AG08396 (cell line): Measurements from ENCODE around the gene TMEM131L.
"Not testable (repeated sequence)": the region's sequence is repeated elsewhere in the genome, so short reads cannot be mapped to it uniquely, and the experiment has no call there.

Source experiments
- DNase-seq: peaks from one replicate; pipeline ENCODE4 v3.0.0; 2012; ENCODE audit warnings: low spot score, mixed read lengths

Gene TMEM131L

DNA sequence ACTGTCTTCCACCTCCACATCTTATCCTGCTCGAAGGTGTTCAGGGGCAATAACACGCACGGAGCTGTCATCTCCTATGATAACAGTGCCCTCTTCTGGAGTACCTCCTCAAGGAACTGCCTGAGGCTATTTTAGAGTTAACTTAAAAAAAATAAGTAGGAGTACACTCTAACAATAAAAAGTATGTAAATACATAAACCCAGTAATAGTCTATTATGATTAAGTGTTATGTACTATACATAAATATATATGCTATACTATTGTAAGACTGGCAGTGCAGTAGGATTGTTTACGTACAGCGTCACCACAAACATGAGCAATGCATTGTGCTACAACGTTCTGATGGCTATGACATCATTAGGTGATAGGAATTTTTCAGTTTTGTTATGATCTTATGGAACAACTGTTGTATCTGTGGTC lies 183.4 kb downstream of the TMEM131L start:
- DNase-seq = no peak

DNA sequence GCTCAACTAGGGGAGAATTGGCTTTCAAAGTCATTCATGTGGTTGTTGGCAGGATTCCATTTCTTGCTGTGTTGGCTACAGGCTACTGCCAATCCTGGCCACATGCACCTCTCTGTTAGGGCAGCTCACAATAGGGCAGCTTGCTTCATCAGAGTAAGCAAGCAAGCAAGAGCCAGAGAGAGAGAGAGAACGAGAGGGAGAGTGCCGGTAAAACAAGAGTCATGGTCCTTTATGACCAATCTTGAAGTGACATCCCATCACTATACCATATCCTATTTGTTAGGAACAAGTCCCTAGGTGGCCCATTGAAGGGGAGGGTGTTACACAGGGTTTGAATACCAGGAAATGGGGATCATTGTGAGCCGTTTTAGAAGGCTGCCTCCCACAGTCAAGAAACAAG lies 185.0 kb downstream of the TMEM131L start:
- DNase-seq = no peak

DNA sequence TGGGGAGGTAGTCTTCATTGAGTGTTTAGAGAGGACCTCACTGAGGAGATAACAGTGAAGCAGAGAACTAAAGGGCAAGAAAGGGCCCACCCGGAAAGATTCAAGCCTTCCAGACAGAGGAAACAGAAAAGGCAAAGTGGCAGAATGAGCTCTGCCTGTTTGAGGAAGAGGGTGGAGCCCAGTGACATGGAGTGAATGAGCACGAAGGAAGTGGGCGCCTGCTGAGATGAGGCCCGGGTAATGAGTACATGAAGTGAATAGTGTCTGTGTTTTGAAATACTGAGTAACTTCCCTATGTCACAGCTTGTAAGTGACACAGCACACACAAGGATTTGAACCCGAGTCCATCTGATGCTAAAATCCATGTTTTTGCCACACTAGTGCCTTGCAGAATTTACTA lies 185.4 kb downstream of the TMEM131L start:
- no peak for DNase-seq

DNA sequence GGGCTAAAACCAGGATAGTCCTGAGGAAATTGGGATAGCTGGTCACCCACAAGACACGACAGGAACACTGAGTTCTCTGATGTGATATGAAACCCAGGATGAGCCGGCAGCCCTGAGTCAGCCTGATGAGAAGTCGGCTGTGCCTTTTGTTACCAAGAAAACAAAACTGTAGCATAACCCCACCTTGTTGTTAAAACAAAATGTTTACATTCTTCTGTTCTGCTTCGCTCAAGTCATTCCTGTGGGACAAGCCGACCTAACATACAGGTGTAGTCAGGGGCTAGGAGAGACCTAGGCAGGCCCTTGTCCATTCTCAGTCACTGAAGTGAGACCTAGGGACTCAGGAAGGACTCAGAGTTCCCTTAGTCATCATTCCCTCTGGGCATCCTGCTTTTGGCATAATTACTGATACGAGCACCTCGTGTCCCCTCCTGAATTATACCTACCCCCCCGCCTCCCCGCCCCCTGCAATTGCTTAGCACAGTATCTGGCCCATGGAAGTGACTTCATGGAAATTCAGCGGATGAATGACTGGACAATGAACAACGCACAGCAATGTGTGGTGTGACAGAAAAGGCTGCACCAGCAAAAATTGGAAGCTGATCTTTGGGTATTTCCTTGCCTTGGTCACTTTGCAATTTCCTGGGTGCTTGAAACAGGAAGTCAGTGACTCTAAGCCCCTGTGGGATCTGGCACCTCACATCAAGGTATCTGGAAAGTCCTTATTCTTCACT lies 186.1 kb downstream of the TMEM131L start:
- DNase-seq = no peak

DNA sequence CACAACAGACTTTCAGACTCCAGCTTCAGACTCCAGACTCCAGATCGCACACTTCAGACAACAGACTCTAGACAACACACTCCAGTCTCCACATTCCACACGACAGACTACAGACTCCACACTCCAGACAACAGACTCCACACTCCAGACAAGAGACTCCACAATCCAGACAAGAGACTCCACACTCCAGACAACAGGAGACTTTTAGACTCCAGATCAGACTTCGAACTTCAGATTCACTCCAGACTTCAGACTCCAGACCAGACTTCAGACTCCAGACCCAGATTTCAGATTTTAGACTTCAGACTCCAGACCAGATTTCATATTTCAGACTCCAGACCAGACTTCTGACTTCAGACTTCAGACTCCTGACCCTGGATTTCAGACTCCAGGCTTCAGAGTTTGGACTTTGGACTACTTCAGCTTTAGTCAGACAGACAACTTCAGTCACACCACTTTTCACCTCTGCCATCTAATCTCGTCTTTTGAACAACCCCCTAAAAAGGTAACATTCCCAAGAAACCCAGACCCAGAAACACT lies 188.9 kb downstream of the TMEM131L start:
- DNase-seq = no peak

DNA sequence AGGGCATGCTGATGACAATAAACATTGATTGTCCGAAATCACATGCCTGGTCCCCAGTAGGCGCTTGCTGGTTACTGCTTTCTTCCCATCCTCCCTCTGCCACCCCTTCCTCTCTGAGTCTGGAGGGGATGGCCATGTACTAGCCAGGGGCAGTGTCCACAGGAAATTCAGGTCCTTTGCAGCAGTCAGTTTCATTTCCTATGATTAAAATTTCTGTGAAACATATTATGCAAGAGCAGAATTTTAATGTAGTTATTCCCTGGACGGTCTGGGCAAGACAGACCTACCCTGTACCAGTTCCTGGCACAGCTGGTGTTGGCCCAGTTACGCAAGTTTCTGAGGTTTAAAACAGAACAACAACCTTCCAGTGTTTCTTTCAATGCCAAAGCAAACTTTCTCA lies 189.8 kb downstream of the TMEM131L start:
- DNase-seq = no peak

DNA sequence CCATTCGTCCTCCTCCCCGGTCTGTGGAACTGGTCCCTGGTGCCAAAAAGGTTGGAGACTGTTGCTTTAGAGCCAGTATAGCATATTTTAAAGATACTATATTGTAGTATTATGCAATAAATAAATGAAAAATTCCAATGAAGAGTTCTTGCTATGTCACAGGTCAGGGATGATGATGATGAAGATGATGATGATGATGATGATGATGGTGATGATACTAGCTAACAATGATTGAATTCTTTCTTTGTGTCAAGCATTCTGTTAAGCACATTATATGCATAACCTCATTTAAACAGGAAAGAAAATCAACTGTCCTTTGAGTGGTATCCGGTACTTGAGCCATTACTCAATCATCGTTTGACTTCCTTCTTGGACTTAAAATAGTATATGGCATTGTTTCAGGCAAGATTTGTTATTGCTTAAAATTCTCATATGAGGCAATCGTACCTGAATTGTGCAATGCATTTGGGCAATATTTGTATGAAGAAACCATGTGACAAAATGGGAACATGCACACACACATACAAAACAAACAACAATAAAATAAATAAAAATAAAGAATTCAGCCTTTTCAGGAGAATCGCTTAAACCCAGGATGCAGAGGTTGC lies 195.2 kb downstream of the TMEM131L start:
- DNase-seq = no peak

DNA sequence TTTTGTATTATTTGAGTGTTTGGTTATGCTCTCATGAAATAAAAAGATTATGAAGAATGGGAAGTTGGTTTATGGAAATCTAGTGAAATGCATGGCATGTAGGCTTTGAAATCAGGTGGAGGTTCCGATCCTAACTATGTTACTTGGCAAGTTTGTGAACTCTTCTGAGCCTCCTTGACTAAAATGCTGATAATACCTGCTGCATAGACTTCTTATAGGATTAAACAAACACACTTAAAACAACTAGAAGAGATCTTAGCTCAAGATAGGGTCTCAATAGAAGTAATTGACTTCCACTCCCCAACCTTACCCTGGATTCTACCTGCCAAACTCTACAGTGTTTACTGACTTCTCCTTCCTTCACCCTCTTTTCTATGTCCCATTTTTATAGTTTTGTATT lies 195.7 kb downstream of the TMEM131L start:
- no peak for DNase-seq

DNA sequence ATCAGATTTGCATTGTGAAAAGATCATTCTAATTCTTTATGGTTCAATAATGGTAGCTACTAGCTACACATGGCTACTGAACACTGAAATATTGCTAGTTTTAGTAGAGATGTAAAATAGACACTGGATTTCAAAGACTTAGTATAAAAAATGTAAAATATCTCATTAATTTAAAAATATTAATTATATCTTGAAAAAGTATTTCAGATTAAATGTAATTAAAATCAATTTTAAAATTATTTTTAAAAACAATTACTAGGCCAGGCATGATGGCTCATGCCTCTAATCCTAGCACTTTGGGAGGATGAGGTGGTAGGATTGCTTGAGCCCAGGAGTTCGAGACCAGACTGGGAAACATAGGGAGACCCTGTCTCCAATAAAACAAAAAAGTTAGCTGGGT lies 197.5 kb downstream of the TMEM131L start:
- DNase-seq = no peak

DNA sequence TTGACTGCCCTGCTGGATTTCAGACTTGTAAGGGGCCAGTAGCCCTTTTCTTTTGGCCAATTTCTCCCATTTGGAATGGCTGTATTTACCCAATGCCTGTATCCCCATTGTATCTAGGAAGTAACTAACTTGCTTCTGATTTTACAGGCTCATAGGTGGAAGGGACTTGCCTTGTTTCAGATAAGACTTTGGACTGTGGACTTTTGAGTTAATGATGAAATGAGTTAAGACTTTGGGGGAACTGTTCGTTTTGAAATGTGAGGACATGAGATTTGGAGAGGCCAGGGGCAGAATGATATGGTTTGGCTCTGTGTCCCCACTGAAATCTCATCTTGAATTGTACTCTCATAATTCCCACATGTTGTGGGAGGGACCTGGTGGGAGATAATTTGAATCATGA lies 200.3 kb downstream of the TMEM131L start:
- DNase-seq = not testable (repeated sequence)

DNA sequence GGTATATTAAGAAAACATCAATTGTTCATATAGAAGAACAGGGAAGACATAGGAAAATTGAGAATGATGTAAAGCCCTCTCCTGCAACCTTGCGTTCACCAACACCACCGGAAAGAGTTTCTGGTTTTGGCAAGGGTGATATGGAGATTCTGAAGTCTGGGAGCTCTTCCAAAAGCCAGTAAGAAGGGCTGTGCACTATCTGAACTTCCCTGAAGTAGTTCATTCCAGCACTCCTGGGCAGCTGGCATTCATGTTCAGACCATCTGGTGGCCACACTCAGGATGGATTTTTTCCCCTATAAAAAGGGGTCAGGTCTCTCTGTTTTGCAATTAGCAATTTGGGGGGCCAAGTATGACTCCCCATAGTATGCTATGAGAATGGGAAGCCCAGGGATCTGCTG lies 202.5 kb downstream of the TMEM131L start:
- DNase-seq = no peak

DNA sequence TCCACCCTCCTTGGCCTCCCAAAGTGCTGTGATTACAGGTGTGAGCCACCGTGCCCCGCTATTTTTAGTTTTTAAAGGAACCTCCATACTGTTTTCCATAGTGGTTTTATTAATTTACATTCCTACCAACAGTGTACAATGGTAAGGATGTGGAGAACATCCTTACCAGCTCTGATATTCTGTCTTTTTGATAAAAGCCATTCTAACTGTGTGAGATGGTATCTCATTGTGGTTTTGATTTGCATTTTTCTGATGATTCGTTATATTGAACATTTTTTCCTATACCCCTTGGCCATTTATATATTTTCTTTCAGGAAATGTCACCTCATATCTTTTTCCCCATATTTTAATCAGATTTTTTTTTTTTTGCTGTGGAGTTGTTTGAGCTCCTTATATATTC lies 203.7 kb downstream of the TMEM131L start:
- no peak for DNase-seq

DNA sequence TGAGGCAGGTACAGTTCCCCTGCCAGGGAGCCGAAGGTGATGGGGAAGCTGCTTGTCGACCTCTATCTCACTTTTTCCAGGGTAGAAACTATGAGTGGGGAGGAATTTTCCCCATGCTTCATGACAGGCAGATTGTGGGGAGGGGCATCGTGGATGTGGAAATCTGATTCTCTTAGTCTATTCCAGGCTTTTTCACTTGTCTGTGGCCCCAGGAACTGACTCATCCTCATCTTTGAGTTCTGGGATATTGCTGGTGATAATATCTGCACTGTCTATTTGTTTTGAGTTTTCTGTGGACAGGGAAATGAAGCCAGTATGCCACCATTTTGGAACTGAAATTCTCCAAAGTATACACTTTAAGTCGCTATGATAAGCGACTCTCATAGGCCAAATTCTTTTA lies 210.3 kb downstream of the TMEM131L start:
- DNase-seq = no peak

DNA sequence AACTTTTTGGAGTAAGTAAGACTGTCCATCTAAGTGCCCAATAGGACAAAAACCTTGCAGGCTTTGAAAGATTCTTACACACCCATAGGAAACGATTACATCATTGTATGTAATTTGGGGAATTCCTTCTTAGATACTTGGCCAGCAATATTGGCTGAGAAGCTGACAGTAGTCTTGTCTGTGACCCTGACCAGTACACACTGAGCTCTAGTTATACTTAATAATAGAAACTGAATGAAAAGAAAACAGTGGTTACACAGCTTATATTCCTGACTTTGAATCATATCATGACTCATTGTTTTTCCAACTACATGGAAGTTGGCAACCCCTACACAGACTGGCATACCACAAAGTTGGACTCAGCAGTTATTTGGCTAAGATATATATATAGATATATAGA lies 210.8 kb downstream of the TMEM131L start:
- DNase-seq = peak; percentile 55

DNA sequence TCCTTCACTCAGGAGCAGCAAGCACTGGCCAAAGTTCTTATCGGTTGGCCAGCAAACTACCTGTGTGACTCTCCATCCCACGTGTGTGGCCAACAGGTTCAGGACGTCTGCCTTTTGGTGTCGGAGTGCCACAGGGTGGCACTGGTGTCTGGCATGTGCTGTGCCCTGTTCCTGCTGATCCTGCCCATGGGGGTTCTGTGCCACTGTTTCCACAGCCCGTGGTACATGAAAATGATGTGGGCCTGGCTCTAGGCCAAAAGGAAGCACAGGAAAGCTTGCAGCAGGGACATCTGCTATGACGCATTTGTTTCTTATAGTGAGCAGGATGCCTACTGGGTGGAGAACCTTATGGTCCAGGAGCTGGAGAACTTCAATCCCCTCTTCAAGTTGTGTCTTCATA lies 213.3 kb downstream of the TMEM131L start:
- DNase-seq = no peak

DNA sequence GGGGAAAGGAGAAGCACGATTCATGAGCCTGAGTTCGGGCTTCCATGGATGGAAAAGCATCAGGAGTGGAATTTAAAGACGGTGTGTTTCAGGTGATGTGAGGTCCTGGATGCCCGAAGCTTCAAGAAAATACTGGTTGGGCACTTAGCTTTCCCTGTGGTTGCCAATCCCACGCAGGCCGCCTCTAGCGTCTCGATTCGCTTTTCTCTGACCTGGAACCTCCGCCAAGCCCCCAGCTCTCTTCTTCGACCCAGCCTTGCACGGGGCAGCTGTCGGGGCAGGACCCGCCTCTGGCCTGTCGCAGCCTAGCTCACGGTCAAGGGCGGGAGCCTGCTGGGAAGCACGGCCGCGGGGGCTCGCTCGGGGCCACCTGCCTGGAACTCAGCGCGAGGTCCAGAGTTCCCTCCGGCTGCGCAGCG lies 217.6 kb downstream of the TMEM131L start:
- no peak for DNase-seq

DNA sequence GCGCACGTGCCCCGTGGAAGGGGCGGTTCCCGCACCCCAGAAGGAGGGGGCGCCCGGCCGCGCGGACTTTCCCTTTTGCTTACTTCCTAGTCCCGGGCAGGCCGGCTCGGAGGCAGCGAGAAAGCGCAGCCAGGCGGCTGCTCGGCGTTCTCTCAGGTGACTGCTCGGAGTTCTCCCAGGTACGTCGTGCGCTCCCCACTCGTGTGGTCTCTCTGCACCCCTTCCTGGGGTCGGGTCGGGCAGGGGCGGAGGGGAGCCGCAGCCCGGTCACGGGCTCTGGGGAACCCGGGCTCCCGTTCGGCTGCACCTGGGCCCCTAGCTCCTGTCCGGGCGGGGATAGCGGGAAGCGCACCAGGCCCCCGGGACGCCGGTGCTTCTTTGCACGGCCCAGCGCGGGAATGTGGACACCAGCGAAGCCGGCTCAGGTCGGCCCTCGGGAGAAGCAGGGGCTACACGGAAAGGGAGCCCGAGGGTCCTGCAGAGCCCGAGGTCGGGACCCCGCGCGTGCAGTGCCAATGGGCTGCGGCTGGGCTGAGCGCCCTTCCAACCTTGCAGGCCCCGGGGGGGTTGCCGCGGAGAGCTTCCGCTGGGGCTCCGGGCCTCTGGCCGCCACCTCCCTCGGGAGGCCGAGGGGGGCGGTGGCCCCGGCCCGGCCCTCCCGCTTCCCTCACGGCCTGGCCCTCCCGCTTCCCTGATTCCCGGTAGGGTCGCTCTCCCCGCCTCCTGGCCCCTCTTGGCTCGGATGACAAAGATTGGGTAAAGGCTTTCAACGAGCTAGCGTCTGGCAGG lies 218.2 kb downstream of the TMEM131L start, which contains the start of gene TLR2:
TSS of gene TLR2 (plus strand) at position 99 of the 789 bp plus-strand sequence. CDS start 18,628 bp downstream, outside the sequence.
- DNase-seq = peak; percentile 53

DNA sequence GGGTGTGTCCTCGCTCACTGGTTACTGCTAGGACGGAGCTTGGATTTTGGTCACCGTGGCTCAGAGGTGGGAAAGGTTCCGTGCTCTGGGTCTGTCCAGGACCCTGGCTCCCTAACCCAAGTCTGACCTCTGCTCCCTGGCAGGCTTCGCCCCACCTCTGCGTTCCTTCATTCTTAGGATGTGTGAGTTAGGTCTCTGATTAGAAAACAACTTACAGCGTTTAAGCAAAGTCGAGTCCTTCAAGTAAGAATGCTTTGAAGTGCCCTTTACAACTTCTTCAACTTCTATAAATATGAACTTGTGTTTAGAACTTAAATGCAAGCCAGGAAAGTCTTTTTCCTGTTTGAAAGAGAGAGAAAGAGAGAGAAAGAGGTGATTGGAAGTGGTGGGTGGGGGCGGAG lies 218.8 kb downstream of the TMEM131L start:
- no peak for DNase-seq
